ENCODE data around the gene ELAVL3.
"Not testable (repeated sequence)": the region's sequence is repeated elsewhere in the genome, so short reads cannot be mapped to it uniquely, and the experiment has no call there.

Gene ELAVL3

GRCh38 chr19:11406703-11407236, 74.1 kb downstream of the ELAVL3 start:
- not testable (repeated sequence) for DNase-seq (ENCODE audit: low read depth)

- no peak for DNase-seq (ENCODE audit: low read depth)
These were observed 74.8 kb downstream of the ELAVL3 start for GRCh38 chr19:11405846-11406643.

DNA sequence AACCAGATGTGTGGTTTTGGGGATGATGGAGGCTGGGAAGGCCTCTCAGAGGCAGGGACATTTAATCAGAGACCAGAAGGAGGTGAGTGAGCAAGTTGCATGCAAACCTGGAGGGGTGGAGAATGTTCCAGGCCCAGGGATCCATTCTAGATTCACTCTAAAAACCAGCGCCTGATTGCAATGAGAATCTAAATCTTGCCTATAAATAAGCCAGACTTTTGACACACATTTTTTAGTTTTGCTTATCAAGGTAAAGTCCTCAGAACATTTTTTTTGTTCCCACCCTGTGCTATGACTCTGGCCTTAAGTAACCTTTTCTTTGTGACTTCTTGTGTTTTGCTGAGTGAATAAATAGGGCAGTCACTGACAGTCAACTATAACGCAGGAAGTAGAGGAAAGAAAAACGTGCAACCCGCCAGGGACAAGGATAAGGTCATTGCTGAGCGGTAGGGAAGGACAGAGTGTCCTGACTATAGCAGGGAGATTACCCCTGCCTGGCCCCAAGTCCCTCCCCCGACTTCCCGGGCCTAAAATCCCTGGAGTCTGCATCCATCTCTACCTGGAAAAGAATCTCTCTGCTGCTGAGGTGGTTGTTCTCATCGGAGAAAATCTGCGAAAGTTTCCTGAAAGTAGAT, 76.1 kb downstream of the ELAVL3 start:
- DNase-seq (ENCODE audit: low read depth) = no peak

- no peak for DNase-seq (ENCODE audit: low read depth)
These were observed 78.9 kb downstream of the ELAVL3 start for GRCh38 chr19:11401808-11402543.
